ENCODE data around the gene STRIP2. TPM values are rescaled to one million over a fixed set of nuclear protein-coding genes. Genes with fewer than 3 reads are reported as not detected.

STRIP2 gene
- polyA plus RNA-seq, 1 donor (not counting 4 experiments of a cell fraction or from before 2014, with no cell fraction given): 12.5 TPM

GRCh38 chr7:129394101-129394500, 40.1 kb upstream of the STRIP2 start:
- no peak overlapping the region for H3K27ac ChIP-seq (ENCODE audit: control insufficient read depth, insufficient read depth, low read length)
- H3K27me3 ChIP-seq (ENCODE audit: control insufficient read depth, extremely low read depth, insufficient read depth, low read length): no peaks in the 10 kb centered on the region
- no peaks in the 10 kb centered on the region for H3K4me1 ChIP-seq (ENCODE audit: control insufficient read depth, extremely low read depth, insufficient read depth, low read length)
- H3K4me2 ChIP-seq (ENCODE audit: control insufficient read depth, extremely low read depth, insufficient read depth, low read depth, low read length): no peak overlapping the region
- FAIRE-seq (no peak), DNase-seq (ENCODE audit: low read depth, low spot score) (no peak)
- no peak overlapping the region for H3K9ac ChIP-seq (ENCODE audit: control insufficient read depth, extremely low read depth, insufficient read depth, low read length)
- H2AFZ ChIP-seq (ENCODE audit: control insufficient read depth, low read length): no peak overlapping the region
- dilution Hi-C loops (cut with MboI; ENCODE audit: extremely low pct_ligation_motif_present, low sequenced_read_pairs): no loop called here
- no peaks in the 10 kb centered on the region for H4K20me1 ChIP-seq (ENCODE audit: control insufficient read depth, extremely low read depth, insufficient read depth, low read length)
- TF ChIP-seq CTCF (optimal IDR thresholded peaks at IDR 0.05 in 1 of 3, IDR thresholded peaks at IDR 0.05 in 1 of 3, conservative IDR thresholded peaks at IDR 0.05 in 1 of 3; ENCODE audit: extremely low read depth in 1 of 3, insufficient read depth in 2 of 3, low read length in 3 of 3) (no peak), EZH2 (IDR thresholded peaks at IDR 0.05; ENCODE audit: low read length) (no peak)
- H3K4me3 ChIP-seq (ENCODE audit: control insufficient read depth in 2 of 3, extremely low read depth in 1 of 3, insufficient read depth in 2 of 3, low read depth in 1 of 3, low read length in 3 of 3): no peak overlapping the region
- H3K36me3 ChIP-seq (ENCODE audit: control insufficient read depth in 2 of 2, extremely low read depth in 1 of 2, insufficient read depth in 2 of 2, low read length in 2 of 2): peaks cover 4 to 12% of the 10 kb centered on the region in 2 experiments
- H3K79me2 ChIP-seq (ENCODE audit: control insufficient read depth, insufficient read depth, low read length): no peaks in the 10 kb centered on the region
- H3K9me3 ChIP-seq (ENCODE audit: control insufficient read depth, low read depth, low read length): no peaks in the 10 kb centered on the region
- H3K9me1 ChIP-seq (ENCODE audit: control insufficient read depth, extremely low read depth, insufficient read depth, low read length): no peaks in the 10 kb centered on the region

GRCh38 chr7:129394982-129395914, 39.0 kb upstream of the STRIP2 start:
- H3K27ac ChIP-seq (ENCODE audit: control insufficient read depth, insufficient read depth, low read length): no peak overlapping the region
- no peaks in the 10 kb centered on the region for H3K9me1 ChIP-seq (ENCODE audit: control insufficient read depth, extremely low read depth, insufficient read depth, low read length)
- no peaks in the 10 kb centered on the region for H4K20me1 ChIP-seq (ENCODE audit: control insufficient read depth, extremely low read depth, insufficient read depth, low read length)
- H3K9ac ChIP-seq (ENCODE audit: control insufficient read depth, extremely low read depth, insufficient read depth, low read length): no peak overlapping the region
- no peaks in the 10 kb centered on the region for H3K27me3 ChIP-seq (ENCODE audit: control insufficient read depth, extremely low read depth, insufficient read depth, low read length)
- no peak overlapping the region for H3K4me2 ChIP-seq (ENCODE audit: control insufficient read depth, extremely low read depth, insufficient read depth, low read depth, low read length)
- H2AFZ ChIP-seq (ENCODE audit: control insufficient read depth, low read length): no peak overlapping the region
- peaks cover 9% of the 10 kb centered on the region for H3K4me1 ChIP-seq (ENCODE audit: control insufficient read depth, extremely low read depth, insufficient read depth, low read length)
- no peak overlapping the region for H3K4me3 ChIP-seq (ENCODE audit: control insufficient read depth in 2 of 3, extremely low read depth in 1 of 3, insufficient read depth in 2 of 3, low read depth in 1 of 3, low read length in 3 of 3)
- DNase-seq (ENCODE audit: low read depth, low spot score) (no peak), FAIRE-seq (no peak)
- dilution Hi-C loops (cut with MboI; ENCODE audit: extremely low pct_ligation_motif_present, low sequenced_read_pairs): no loop called here
- no peaks in the 10 kb centered on the region for H3K79me2 ChIP-seq (ENCODE audit: control insufficient read depth, insufficient read depth, low read length)
- H3K9me3 ChIP-seq (ENCODE audit: control insufficient read depth, low read depth, low read length): no peaks in the 10 kb centered on the region
- TF ChIP-seq EZH2 (IDR thresholded peaks at IDR 0.05; ENCODE audit: low read length) (no peak), CTCF (optimal IDR thresholded peaks at IDR 0.05 in 1 of 3, IDR thresholded peaks at IDR 0.05 in 1 of 3, conservative IDR thresholded peaks at IDR 0.05 in 1 of 3; ENCODE audit: extremely low read depth in 1 of 3, insufficient read depth in 2 of 3, low read length in 3 of 3) (no peak)
- peaks cover 0 to 13% of the 10 kb centered on the region in 2 experiments for H3K36me3 ChIP-seq (ENCODE audit: control insufficient read depth in 2 of 2, extremely low read depth in 1 of 2, insufficient read depth in 2 of 2, low read length in 2 of 2)
